CD4-positive, alpha-beta T cell treated with Interleukin-15 for 1 hour (primary cell): Measurements from ENCODE around the gene MVB12B.

Experiments used
- DNase-seq: peaks from one replicate; pipeline ENCODE4 v3.0.0-alpha.2; 2020

The MVB12B gene

GRCh38 chr9:126334721-126335621, 8.3 kb downstream of the MVB12B start:
- DNase-seq: no peak

DNA sequence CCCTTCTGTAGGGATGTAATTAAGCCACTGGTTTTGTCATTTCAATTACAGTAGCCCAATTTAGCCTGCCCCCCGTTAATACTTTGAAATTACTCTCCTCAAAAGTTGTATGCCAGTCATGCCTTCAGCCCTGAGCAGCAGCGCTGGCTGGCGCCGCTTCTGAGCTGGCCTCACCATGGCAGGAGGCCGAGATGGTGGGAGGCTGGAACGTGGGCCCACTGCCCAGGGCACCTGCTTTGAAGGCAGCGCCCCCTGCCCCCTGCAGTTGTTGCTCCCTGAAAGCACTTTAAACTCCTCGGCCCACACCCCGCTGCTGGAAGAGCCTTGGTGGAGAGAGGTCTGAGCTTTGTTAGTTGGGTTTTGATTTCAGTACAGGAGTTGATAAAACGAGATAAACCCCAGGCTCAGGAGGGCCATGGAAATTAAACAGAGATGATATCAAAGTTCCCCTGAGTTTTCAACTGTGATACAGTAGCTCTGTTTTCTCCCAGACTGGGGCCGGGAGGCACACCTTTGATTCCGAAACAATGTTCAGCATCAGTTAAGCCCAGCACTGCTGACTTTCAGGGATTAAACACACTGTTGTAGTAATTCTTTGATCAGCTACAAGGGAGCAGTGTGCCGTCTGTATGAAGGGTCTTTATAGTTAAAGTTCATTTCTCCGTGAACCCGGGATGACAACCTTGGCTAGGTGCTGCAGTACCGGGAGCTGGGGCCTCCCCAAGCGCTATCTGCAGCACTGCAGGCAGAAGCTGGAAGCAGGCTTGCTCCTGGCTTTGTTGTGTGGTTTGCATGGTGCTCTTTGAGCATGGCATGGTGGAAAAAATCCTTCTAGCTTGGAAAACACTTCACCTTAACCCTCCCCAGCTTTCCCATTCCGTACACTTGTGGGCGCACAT, 9.5 kb downstream of the MVB12B start:
- no peak for DNase-seq

DNA sequence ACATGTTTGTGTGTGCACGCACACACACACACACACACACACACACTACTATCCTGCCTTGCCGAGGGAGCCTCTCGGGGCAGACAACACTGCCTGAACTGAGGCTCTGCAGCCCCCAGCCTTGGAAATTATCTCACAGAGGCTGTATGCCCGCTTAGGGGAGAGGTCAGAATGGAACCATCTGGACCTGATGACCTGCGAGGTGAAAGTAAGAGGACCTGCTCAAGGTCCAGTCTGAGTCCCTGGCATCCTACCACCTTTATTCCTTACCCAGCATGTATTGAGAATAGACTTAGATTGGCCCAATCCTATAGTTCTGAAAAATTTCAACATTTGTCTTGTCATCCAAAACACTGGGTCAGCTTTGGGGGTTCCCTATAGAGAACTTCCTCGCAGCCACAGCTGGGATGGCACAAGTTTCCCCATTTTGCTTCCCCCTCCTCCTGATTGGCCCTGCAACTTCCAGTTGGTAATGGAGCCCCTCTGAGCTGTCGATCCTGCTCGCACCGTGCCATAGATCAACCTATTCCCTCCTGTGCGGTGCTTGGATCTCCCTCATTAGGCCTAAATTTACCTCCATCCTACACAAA, 10.2 kb downstream of the MVB12B start:
- DNase-seq: no peak

DNA sequence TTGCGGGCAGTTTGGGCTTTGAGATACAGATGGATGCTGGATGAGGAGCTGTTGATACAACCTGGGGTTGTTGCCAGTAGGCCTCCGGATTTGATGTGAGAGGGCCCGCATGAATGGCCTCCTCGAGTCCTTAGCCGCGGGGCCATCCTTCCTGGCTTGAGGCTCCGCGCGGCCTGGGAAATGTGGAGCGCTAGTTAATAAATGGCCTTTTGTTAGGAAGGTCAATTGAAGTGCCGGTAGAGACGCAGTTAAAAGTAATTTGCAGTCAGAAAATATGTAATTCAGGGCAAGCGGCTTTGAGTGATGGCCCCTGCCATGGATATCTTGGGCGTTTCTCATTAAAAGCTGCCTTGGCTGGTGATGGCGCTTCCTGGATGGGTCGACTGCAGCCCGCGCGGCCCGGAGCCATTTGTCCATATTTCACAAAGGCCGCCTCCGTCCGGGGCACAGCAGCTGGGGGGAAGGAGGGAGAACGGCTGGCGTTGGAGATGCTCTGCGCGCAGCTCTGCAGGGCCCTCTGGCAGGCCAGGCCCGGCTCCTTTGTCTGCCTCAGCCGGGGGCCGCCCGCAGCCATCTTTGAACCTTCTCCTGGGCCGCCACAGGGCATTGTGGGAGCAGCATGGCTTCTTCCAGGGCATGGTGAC, 11.2 kb downstream of the MVB12B start:
- no peak for DNase-seq

- DNase-seq: no peak
Measured at GRCh38 chr9:126338945-126339344, 12.3 kb downstream of the MVB12B start.

DNA sequence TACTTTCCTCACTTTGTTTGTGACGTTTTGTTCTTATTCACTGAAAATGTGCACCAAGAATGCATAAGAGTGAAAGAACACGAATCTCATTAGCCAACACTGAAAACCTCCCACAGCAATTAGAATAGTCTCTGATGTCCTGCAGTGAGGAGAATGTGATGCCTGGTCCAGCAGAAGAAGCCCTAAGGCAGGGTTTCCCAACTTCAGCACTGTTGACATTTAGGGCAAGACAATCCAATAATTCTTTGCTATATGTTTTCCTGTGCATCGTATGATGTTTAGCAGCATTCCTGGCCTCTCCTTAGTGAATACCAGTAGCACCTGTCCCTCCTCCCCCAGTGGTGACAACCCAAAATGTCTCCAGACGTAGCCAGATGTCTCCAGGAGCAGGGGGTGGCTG, 14.8 kb downstream of the MVB12B start:
- no peak for DNase-seq

GRCh38 chr9:126341902-126342301, 15.3 kb downstream of the MVB12B start:
- no peak for DNase-seq

- no peak for DNase-seq
Measured at GRCh38 chr9:126342621-126343031, 16.0 kb downstream of the MVB12B start.

- DNase-seq: no peak
Measured at GRCh38 chr9:126343271-126343700, 16.7 kb downstream of the MVB12B start.

DNA sequence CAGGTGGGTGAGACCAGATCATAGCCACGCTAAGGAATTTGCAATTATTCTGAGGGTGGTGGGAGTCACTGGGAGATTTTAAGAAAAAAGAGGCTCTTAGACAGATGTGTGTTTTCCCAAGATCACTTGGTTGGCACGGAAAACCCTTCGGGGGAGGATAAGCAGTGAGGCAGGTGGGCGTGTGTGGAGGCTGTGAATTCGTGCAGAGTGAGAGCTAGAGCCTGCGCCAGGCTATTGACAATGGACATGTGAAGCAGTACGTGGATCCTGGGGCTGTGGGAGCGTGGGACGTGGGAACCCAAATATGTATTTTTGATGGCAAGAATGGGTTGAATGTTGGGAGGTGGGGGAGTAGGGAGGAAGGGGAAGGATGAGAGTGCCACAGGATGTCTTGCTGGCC, 19.4 kb downstream of the MVB12B start:
- DNase-seq: no peak

DNA sequence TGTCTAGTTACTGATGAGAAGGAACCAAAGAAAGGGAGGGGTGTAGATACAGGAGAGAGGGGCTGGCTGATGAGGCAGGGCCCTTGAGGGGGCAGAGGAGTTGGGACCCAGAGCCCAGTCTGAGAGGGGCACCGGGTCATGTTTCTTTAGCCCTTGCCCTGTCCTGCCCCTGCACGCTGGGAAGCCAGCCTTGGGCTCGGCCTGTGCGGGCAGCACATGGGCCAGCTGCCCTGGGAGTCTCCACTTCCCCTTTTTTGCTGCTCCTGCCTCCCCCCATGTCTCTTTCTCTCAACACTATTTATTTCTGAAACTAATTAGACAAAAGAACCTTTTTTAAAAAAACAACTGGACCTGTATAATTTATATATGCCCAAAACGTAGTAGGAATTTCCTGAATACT, 20.5 kb downstream of the MVB12B start:
- DNase-seq: no peak

DNA sequence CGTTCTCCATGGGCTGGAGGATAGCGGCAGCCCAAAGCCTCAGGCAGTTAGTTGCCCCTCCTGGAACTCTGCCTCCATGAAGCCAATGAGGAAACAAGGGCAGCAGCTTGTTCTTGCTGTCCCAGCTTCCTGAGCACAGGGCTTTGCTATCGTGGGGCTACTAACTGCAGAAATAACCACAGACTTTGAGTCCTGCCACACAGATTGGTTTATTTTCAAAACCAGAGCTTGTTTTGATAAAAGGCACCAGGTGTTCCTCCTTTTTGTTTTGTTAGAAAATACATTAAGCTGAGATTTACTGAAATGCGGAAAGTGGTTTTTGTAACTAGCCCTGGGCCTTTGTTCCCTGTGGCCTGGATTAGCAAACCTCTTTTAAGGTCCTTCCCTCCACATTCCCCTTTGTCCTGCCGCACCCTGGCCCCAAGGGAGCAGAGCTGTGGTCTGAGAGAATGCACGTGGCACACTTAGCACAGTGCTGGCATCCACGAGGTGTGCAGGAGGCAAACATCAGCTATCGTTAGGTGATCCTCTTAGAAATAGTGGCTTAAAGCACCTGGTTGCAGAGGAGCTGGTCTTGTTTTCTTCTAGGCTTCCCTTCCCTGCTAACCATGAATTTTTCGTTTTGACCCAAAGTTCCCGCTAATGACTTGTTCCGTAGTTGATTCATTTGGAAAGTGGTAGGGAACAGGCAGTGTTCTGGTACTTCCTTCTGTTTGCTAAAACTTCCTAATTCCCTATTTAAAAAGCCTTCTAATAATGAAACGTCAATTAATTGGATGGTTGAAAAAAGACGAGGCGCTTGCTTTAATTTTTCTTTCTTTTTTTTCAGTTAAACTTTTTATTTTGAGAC, 21.5 kb downstream of the MVB12B start:
- no peak for DNase-seq

GRCh38 chr9:126348911-126349550, 22.4 kb downstream of the MVB12B start:
- DNase-seq: no peak

DNA sequence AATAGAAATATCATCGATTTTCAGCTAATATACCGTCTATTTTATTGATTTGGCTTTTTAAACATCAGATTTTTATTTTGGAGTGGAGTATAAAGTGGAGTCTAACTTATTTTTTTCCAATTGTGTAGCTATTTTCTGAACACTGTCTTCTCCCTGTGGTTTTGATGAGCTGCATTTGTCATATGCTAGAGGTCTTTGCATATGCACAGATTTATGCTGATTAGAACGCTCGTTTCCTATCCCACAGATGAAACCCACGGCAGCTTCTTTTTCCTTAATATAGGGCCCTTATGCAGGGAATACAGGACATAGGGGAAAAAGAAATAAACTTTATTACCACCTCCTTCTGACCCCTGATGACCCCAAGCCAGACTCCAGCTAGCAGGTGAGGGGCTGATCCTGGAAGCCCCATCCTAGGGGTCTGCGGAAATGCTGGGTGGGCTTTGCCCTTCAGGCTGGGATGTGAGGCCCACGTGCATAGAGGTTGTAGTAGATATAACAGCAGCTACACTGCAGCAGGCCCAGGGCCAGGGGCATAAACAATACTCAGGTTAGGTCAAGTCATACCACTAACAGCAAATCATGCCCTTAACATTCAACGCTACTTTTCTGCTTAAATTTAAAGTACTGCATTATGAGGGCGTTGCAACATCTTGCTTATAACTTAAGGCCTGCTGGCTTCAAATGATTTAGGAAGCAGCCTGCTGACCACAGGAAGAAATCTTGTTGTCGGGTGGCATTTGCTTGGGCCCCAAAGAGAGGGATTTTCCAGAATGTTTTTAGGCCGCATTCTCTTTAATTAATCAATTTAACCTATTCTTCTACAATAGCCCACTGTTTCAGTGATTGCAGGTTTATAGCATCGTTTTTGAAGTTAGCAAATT, 28.5 kb downstream of the MVB12B start:
- no peak for DNase-seq

DNA sequence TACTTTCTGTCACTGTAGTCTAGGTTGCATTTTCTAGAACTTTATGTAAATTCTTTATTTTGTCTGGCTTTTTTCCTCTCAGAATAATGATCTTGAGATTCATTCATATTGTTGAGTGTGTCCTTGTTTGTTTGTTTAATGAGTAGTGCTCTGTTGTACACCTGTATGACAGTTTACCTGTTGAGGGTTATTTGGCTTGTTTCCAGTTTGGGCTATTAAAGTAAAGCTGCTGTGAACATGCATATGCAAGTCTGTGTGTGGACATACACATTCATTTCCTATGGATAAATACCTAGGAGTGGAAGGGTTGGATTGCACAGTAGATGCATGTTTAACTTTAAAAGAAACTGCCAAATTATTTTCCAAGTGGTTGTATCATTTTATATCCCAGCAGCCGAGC, 30.4 kb downstream of the MVB12B start:
- no peak for DNase-seq

DNA sequence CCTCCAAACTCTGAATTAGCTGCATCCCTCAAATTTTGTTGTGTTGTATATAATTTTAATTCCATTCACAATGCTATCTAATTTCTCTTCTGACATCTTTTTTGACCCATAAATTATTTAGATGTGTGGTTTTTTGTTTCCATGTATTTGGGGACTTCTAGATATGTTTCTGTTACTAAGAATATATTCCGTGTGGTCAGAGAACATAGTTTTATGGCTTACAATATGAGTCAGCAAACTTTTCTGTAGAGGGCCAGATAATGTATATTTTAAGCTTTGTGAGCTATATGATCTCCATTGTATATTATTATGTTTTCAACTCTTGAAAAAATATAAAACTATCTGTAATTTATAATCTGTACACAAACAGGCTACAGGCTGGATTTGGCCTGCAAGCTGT, 33.4 kb downstream of the MVB12B start:
- DNase-seq: no peak

GRCh38 chr9:126361810-126362238, 35.2 kb downstream of the MVB12B start:
- no peak for DNase-seq

- DNase-seq: no peak
Measured at GRCh38 chr9:126363250-126363649, 36.6 kb downstream of the MVB12B start.

DNA sequence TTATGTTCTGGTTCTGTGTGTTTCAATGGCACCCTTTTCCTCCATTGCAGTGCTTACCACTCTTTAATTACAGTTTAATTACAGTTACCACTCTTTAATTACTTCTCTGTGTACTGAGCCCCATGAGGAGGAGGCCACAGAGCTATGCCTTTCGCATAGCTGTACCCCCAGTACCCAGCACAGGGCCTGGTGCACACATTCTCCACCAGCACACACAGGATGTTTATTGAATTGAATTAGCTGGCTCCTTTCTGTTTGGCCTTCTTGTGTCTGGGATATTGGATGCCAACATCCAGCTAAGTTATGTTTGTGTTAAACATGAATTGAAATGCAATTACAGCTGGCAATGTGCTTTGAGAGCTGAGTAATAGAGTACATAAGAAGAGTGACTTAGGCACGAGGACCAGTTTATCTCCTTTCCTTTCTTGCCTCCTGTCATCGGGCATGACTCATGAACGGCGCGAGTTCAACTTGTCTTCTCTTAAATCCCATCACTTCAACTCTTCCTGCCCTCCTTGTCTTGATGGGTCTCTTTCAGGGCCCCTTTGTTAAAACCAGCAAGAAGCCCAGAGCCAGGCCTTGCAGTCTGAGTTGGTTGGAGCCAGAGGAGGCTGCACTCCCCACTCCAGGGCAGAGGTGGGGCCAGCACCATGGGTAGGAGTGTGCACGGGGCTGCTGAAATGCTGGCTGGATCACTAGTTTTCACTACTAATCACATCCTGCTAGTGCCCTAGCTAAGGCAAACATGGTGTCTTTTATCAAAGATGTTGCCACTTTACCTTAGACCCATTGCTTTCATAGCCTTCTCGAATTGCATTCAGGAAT, 37.4 kb downstream of the MVB12B start:
- DNase-seq: no peak
